CD14-positive monocyte (primary cell): ENCODE measurements around the gene FAM83D. TPM values are rescaled to one million over a fixed set of nuclear protein-coding genes. Genes with fewer than 3 reads are reported as not detected.

Experiments
- DNase-seq, 3 donors: peaks; one replicate each; pipeline ENCODE4 v3.0.0-alpha.2; 2011 to 2022
- H2AFZ ChIP-seq: 2 replicates; pipeline ENCODE4 v1.6.0; 2012; ENCODE audit warnings: mild to moderate bottlenecking, low read depth, low read length, inconsistent platforms; ENCODE audit not compliant: insufficient read depth, poor library complexity, severe bottlenecking
- H3K27ac ChIP-seq, 2 donors: 1 replicate in 1 of 2; 2 replicates in 1 of 2; pipeline ENCODE4 v1.5.1; 2012 to 2013; ENCODE audit warnings: low read length in 2 of 2, control low read depth in 1 of 2, inconsistent platforms in 1 of 2, low read depth in 1 of 2, mild to moderate bottlenecking in 1 of 2
- H3K27me3 ChIP-seq, 2 donors: one replicate each; pipeline versions ENCODE4 v1.6.0 to v1.6.1; 2011 to 2013; ENCODE audit warnings: low read length in 2 of 2; ENCODE audit not compliant: control insufficient read depth in 2 of 2, insufficient read depth in 2 of 2
- H3K36me3 ChIP-seq, 2 donors: replicated peaks in 1 of 2; 1 replicate in 1 of 2; 2 replicates in 1 of 2; pipeline versions ENCODE4 v1.5.1 to v1.6.1; 2012 to 2013; ENCODE audit warnings: low read length in 2 of 2, control low read depth in 1 of 2, inconsistent platforms in 1 of 2, mild to moderate bottlenecking in 1 of 2; ENCODE audit not compliant: insufficient read depth in 2 of 2, control insufficient read depth in 1 of 2
- H3K4me1 ChIP-seq, 2 donors: 1 replicate in 1 of 2; 2 replicates in 1 of 2; pipeline versions ENCODE4 v1.5.1 to v1.6.1; 2012 to 2013; ENCODE audit warnings: low read length in 2 of 2, control low read depth in 1 of 2, inconsistent platforms in 1 of 2, mild to moderate bottlenecking in 1 of 2, moderate library complexity in 1 of 2; ENCODE audit not compliant: insufficient read depth in 2 of 2, control insufficient read depth in 1 of 2
- H3K4me2 ChIP-seq: replicated peaks from 2 replicates; pipeline ENCODE3; 2012; ENCODE audit warnings: low read length, moderate library complexity, mild to moderate bottlenecking; ENCODE audit not compliant: poor library complexity, severe bottlenecking; ENCODE audit errors: extremely low read depth
- H3K4me3 ChIP-seq, 3 experiments: fragments of 200-600 bp in 1 of 3; sonication (generic) in 1 of 3; replicated peaks in 1 of 3; 1 replicate in 2 of 3; 2 replicates in 1 of 3; pipeline ENCODE4 v1.5.1; 2011 to 2013; ENCODE audit warnings: low read length in 3 of 3, mild to moderate bottlenecking in 3 of 3, control low read depth in 2 of 3, low read depth in 2 of 3, inconsistent platforms in 1 of 3, moderate library complexity in 1 of 3
- H3K79me2 ChIP-seq: 2 replicates; pipeline ENCODE4 v1.6.0; 2012; ENCODE audit warnings: mild to moderate bottlenecking, control low read depth, inconsistent platforms, low read length, moderate library complexity; ENCODE audit not compliant: insufficient read depth
- H3K9ac ChIP-seq: 2 replicates; pipeline ENCODE4 v1.6.0; 2017; ENCODE audit warnings: low read length, mild to moderate bottlenecking; ENCODE audit not compliant: insufficient read depth, poor library complexity, severe bottlenecking
- H3K9me3 ChIP-seq, 2 donors: replicated peaks in 1 of 2; 1 replicate in 1 of 2; 2 replicates in 1 of 2; pipeline versions ENCODE4 v1.5.1 to v1.6.1; 2012 to 2013; ENCODE audit warnings: low read length in 2 of 2, control low read depth in 1 of 2; ENCODE audit not compliant: control insufficient read depth in 1 of 2, insufficient read depth in 1 of 2
- H4K20me1 ChIP-seq: 2 replicates; pipeline ENCODE4 v1.6.0; 2012; ENCODE audit warnings: mild to moderate bottlenecking, low read length, control low read depth, moderate library complexity; ENCODE audit not compliant: insufficient read depth
- H3K27ac Mint-ChIP-seq, 7 donors: one replicate each; pipeline ENCODE4 v1.8.0; 2020; ENCODE audit warnings: mild to moderate bottlenecking in 7 of 7, mixed read lengths in 7 of 7, moderate library complexity in 6 of 7, inconsistent platforms in 2 of 7
- H3K27me3 Mint-ChIP-seq, 3 donors: one replicate each; pipeline ENCODE4 v1.8.0; 2021 to 2022; ENCODE audit warnings: low read depth in 3 of 3, mild to moderate bottlenecking in 3 of 3, mixed read lengths in 3 of 3, moderate library complexity in 3 of 3, inconsistent platforms in 1 of 3
- H3K36me3 Mint-ChIP-seq, 2 donors: one replicate each; pipeline ENCODE4 v1.8.0; 2020; ENCODE audit warnings: mixed read lengths in 2 of 2, inconsistent platforms in 1 of 2, mild to moderate bottlenecking in 1 of 2
- H3K4me1 Mint-ChIP-seq: one replicate; pipeline ENCODE4 v1.8.0; 2020; ENCODE audit warnings: mild to moderate bottlenecking, mixed read lengths
- H3K4me3 Mint-ChIP-seq, 2 donors: one replicate each; pipeline ENCODE4 v1.8.0; 2020; ENCODE audit warnings: mild to moderate bottlenecking in 2 of 2, mixed read lengths in 2 of 2, moderate library complexity in 1 of 2
- H3K9me3 Mint-ChIP-seq, 7 donors: one replicate each; pipeline ENCODE4 v1.8.0; 2020 to 2022; ENCODE audit warnings: mixed read lengths in 7 of 7, mild to moderate bottlenecking in 6 of 7, moderate library complexity in 6 of 7, inconsistent platforms in 2 of 7
- WGBS: methylation state at CpG from one replicate; pipeline ENCODE4 v1.1.5; 2013; ENCODE audit warnings: missing lambda C conversion rate; ENCODE audit not compliant: insufficient coverage; 5-methylcytosine and 5-hydroxymethylcytosine counted together
- intact Hi-C, 2 donors: fragments of 100-400 bp; cut with micrococcal nuclease; formaldehyde crosslinking; loops; one replicate each; pipeline versions ENCODE4 v1.15.0 to v1.15.1; 2023
- polyA plus RNA-seq, 3 donors: library from polyadenylated mRNA; depleted of rRNA in 1 of 3; unstranded in 2 of 3; stranded (reverse) in 1 of 3; fragments of 300-500 nt in 2 of 3; fragments of >200 nt in 1 of 3; fragmentation: Illumina TruSeq in 2 of 3; gene quantifications; 1 replicate in 2 of 3; 2 replicates in 1 of 3; pipeline ENCODE4 v1.2.3, GENCODE V29; 2012 to 2021
- TF ChIP-seq, protein P1 (sequence below): fragments of 200-600 bp; IDR thresholded peaks from one replicate; pipeline ENCODE4 v1.8.0; 2022; ENCODE audit warnings: antibody characterized with exemption, mild to moderate bottlenecking

Gene FAM83D
- polyA plus RNA-seq, 3 donors, result 0.09 to 0.15 TPM; not detected in 1

DNA sequence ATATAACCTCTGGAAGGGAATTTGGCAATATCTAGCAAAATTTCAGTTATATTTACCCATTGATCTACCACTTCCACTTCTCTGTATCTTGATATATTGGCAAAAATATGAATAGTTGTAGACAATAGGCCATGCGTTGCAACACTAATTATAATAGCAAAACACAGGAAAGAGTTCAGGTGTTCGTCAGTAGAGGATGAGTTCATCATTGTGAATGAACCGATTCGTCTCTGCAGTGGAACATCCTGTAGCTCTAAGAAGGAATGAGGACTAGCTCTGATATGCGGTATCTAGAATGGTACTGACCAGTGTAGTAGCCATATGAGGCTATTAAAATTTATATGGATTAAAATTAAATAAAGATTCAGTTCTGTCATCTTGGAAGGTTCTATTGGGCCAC, 8.3 kb downstream of the FAM83D start:
- no peak overlapping the region for H2AFZ ChIP-seq
- no peaks in the 10 kb centered on the region for H3K9me3 ChIP-seq
- no peak overlapping the region for H3K27ac ChIP-seq
- Mint-ChIP-seq H3K9me3 (no peaks in the 10 kb centered on the region), H3K27me3 (peaks cover 0 to 1% (median 0%) of the 10 kb centered on the region in 3 donors), H3K4me3 (no peak overlapping the region), H3K4me1 (peaks cover 25% of the 10 kb centered on the region), H3K36me3 (peaks cover 21 to 50% of the 10 kb centered on the region in 2 donors), H3K27ac (no peak overlapping the region)
- H3K36me3 ChIP-seq, result peaks cover 8 to 46% of the 10 kb centered on the region in 2 donors
- H3K4me3 ChIP-seq, result no peak overlapping the region
- H3K4me2 ChIP-seq, result no peak overlapping the region
- no peaks in the 10 kb centered on the region for H4K20me1 ChIP-seq
- no peak overlapping the region for H3K9ac ChIP-seq
- H3K4me1 ChIP-seq, result no peaks in the 10 kb centered on the region
- DNase-seq, result no peak
- no CpG with 5 or more reads among the region's 5 CpGs for WGBS
- H3K79me2 ChIP-seq, result peaks cover 100% of the 10 kb centered on the region
- TF ChIP-seq, protein P1, sequence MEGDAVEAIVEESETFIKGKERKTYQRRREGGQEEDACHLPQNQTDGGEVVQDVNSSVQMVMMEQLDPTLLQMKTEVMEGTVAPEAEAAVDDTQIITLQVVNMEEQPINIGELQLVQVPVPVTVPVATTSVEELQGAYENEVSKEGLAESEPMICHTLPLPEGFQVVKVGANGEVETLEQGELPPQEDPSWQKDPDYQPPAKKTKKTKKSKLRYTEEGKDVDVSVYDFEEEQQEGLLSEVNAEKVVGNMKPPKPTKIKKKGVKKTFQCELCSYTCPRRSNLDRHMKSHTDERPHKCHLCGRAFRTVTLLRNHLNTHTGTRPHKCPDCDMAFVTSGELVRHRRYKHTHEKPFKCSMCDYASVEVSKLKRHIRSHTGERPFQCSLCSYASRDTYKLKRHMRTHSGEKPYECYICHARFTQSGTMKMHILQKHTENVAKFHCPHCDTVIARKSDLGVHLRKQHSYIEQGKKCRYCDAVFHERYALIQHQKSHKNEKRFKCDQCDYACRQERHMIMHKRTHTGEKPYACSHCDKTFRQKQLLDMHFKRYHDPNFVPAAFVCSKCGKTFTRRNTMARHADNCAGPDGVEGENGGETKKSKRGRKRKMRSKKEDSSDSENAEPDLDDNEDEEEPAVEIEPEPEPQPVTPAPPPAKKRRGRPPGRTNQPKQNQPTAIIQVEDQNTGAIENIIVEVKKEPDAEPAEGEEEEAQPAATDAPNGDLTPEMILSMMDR, result no peak
- intact Hi-C loops, result loop anchor here in 1 of 2 donors (10.0 kb wide), 1 partner anchor 110 kb away; no protein-coding TSS in a partner anchor
- no peaks in the 10 kb centered on the region for H3K27me3 ChIP-seq

- Mint-ChIP-seq H3K4me3 (no peak overlapping the region), H3K27ac (peak overlapping the region in 3 of 7 donors; percentile 37 to 57 (median 40)), H3K36me3 (peaks cover 22 to 58% of the 10 kb centered on the region in 2 donors), H3K27me3 (peaks cover 0 to 1% (median 0%) of the 10 kb centered on the region in 3 donors), H3K9me3 (no peaks in the 10 kb centered on the region), H3K4me1 (peaks cover 19% of the 10 kb centered on the region)
- Histone ChIP-seq H3K36me3 (peaks cover 11 to 48% of the 10 kb centered on the region in 2 donors), H3K4me2 (no peak overlapping the region), H3K4me1 (no peaks in the 10 kb centered on the region), H3K79me2 (peaks cover 100% of the 10 kb centered on the region), H3K27me3 (no peaks in the 10 kb centered on the region), H2AFZ (no peak overlapping the region), H3K4me3 (no peak overlapping the region), H3K9ac (no peak overlapping the region), H3K27ac (no peak overlapping the region), H3K9me3 (no peaks in the 10 kb centered on the region), H4K20me1 (no peaks in the 10 kb centered on the region)
- intact Hi-C loops, result loop anchor here in 1 of 2 donors (10.0 kb wide), 1 partner anchor 110 kb away; no protein-coding TSS in a partner anchor
- 17% methylated on average over 1 of the region's 3 CpGs for WGBS
- TF ChIP-seq, protein P1, result no peak
- no peak for DNase-seq
These were observed 9.1 kb downstream of the FAM83D start for GRCh38 chr20:38935285-38935684.
